Measurements from ENCODE around the gene EIF4G1. TPM values are rescaled to one million over a fixed set of nuclear protein-coding genes. Genes with fewer than 3 reads are reported as not detected.

Gene EIF4G1
- total RNA-seq, 1 experiment from 2014 or later = 496 TPM

DNA sequence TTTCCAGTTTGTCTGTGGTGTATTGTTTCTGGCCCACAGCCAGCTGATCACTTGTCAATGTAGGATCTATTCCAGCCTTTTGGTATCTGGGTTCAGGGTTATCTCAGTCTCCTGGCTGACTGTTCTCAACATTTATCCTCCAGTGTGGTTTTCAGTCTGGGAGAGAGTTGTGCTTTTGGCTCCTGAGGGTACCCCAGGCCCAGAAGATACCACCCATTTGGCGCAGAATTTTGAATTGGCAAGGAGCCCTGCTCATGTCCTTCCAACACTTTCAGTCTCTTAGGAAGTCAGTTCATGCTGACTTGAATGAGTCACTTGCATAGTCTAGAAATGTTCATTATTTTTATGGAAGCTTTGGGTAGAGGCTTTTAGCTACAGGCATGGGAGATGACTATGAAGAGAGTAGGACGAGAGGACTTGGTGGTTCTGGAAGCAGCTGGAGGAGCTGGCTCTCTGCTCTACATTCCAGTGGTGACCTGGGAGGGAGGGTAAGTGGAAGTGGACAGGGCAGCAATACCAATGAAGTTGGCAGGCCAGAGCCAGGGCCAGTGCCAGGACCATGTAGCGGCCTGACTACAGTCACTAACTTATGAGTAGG is 54.3 kb downstream of the EIF4G1 start:
- ChIA-PET POLR2A (interaction anchor here (0.8 kb wide), 1 partner anchor 145 kb away, joined by 3 read pairs; no protein-coding TSS in a partner anchor), CTCF (no interaction called here), RAD21 (ENCODE audit: low non-redundant PET in 1 of 2, low total read pairs in 2 of 2, uncharacterized antibody in 2 of 2, unreplicated experiment in 2 of 2) (interaction anchor here in 1 of 2 experiments (0.6 kb wide), 1 partner anchor 157 kb away, joined by 4 read pairs; no protein-coding TSS in a partner anchor)
- BruUV-seq (replicated peaks) = no TSS peak
- no peak overlapping the region for H3K27ac ChIP-seq (ENCODE audit: low read depth, low read length)
- DNase-seq (ENCODE audit: low read depth, low spot score) (no peak), ATAC-seq (no peak)
- intact Hi-C loops (cut with micrococcal nuclease) = no loop called here
- peaks cover 28% of the 10 kb centered on the region for H3K79me2 ChIP-seq (ENCODE audit: insufficient read depth, low read length)
- no peaks in the 10 kb centered on the region for H3K9me3 ChIP-seq (ENCODE audit: control insufficient read depth in 1 of 2, insufficient read depth in 1 of 2, low read depth in 1 of 2, low read length in 2 of 2)
- peaks cover 5% of the 10 kb centered on the region; the same call in 1 of the 2 replicates for H4K20me1 ChIP-seq (ENCODE audit: insufficient read depth)
- peaks cover 10 to 29% of the 10 kb centered on the region in 2 experiments for H3K4me1 ChIP-seq (ENCODE audit: control insufficient read depth in 1 of 2, insufficient read depth in 2 of 2, low read length in 2 of 2)
- no peaks in the 10 kb centered on the region for H3K27me3 ChIP-seq (ENCODE audit: insufficient read depth, low read length)
- no peaks in the 10 kb centered on the region for H3K9me2 ChIP-seq (ENCODE audit: insufficient read depth)
- no peak overlapping the region for H3K4me2 ChIP-seq (ENCODE audit: low read length)
- H3K4me3 ChIP-seq (replicated peaks in 1 of 2; ENCODE audit: low read depth in 1 of 2, low read length in 2 of 2) = no peak overlapping the region
- TF ChIP-seq EGR1 (IDR thresholded peaks at IDR 0.05; ENCODE audit: low read depth) = no peak
- no peak for TF ChIP-seq TCF7L2 (IDR thresholded peaks at IDR 0.05; ENCODE audit: borderline replicate concordance, extremely low read depth, insufficient read depth, insufficient read length)
- TF ChIP-seq ZNF274 (IDR thresholded peaks at IDR 0.05; ENCODE audit: low read depth, low read length) = no peak
- TF ChIP-seq, protein P1, sequence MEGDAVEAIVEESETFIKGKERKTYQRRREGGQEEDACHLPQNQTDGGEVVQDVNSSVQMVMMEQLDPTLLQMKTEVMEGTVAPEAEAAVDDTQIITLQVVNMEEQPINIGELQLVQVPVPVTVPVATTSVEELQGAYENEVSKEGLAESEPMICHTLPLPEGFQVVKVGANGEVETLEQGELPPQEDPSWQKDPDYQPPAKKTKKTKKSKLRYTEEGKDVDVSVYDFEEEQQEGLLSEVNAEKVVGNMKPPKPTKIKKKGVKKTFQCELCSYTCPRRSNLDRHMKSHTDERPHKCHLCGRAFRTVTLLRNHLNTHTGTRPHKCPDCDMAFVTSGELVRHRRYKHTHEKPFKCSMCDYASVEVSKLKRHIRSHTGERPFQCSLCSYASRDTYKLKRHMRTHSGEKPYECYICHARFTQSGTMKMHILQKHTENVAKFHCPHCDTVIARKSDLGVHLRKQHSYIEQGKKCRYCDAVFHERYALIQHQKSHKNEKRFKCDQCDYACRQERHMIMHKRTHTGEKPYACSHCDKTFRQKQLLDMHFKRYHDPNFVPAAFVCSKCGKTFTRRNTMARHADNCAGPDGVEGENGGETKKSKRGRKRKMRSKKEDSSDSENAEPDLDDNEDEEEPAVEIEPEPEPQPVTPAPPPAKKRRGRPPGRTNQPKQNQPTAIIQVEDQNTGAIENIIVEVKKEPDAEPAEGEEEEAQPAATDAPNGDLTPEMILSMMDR (IDR thresholded peaks at IDR 0.05 in 2 of 3, conservative IDR thresholded peaks at IDR 0.05 in 1 of 3; ENCODE audit: borderline replicate concordance in 1 of 3, insufficient read depth in 1 of 3, low read depth in 2 of 3, low read length in 2 of 3) = no peak
- no peak for TF ChIP-seq FOSL1 (IDR thresholded peaks at IDR 0.05; ENCODE audit: low read depth)
- TF ChIP-seq POLR2AphosphoS5 (IDR thresholded peaks at IDR 0.05; ENCODE audit: low read depth, low read length) = no peak
- TF ChIP-seq EZH2 (IDR thresholded peaks at IDR 0.05) = no peak
- TF ChIP-seq, protein P2, sequence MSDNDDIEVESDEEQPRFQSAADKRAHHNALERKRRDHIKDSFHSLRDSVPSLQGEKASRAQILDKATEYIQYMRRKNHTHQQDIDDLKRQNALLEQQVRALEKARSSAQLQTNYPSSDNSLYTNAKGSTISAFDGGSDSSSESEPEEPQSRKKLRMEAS (IDR thresholded peaks at IDR 0.05) = no peak
- TF ChIP-seq CBX3 (IDR thresholded peaks at IDR 0.05; ENCODE audit: low read depth) = no peak
- no peak for TF ChIP-seq POLR2A (IDR thresholded peaks at IDR 0.05; ENCODE audit: borderline replicate concordance, extremely low read depth, insufficient read depth, insufficient read length)
- no peak for TF ChIP-seq YY1 (IDR thresholded peaks at IDR 0.05; ENCODE audit: extremely low read depth, insufficient replicate concordance, low read depth, low read length)
- TF ChIP-seq, protein P3, sequence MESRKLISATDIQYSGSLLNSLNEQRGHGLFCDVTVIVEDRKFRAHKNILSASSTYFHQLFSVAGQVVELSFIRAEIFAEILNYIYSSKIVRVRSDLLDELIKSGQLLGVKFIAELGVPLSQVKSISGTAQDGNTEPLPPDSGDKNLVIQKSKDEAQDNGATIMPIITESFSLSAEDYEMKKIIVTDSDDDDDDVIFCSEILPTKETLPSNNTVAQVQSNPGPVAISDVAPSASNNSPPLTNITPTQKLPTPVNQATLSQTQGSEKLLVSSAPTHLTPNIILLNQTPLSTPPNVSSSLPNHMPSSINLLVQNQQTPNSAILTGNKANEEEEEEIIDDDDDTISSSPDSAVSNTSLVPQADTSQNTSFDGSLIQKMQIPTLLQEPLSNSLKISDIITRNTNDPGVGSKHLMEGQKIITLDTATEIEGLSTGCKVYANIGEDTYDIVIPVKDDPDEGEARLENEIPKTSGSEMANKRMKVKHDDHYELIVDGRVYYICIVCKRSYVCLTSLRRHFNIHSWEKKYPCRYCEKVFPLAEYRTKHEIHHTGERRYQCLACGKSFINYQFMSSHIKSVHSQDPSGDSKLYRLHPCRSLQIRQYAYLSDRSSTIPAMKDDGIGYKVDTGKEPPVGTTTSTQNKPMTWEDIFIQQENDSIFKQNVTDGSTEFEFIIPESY (IDR thresholded peaks at IDR 0.05; ENCODE audit: extremely low read depth, insufficient replicate concordance, low read length) = no peak
- TF ChIP-seq, protein P4, sequence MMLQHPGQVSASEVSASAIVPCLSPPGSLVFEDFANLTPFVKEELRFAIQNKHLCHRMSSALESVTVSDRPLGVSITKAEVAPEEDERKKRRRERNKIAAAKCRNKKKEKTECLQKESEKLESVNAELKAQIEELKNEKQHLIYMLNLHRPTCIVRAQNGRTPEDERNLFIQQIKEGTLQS (IDR thresholded peaks at IDR 0.05) = no peak
- no peak for TF ChIP-seq JUND (IDR thresholded peaks at IDR 0.05)
- no peak for TF ChIP-seq EZH2phosphoT487 (IDR thresholded peaks at IDR 0.05; ENCODE audit: borderline replicate concordance)
- no peak for TF ChIP-seq SRF (IDR thresholded peaks at IDR 0.05; ENCODE audit: low read depth)
- no peak overlapping the region for H3K9ac ChIP-seq (ENCODE audit: low read length)
- H3K36me3 ChIP-seq (ENCODE audit: control insufficient read depth in 1 of 2, insufficient read depth in 2 of 2, low read length in 2 of 2) = peaks cover 29 to 39% of the 10 kb centered on the region in 2 experiments; a peak in 3 of 4 replicates
- H2AFZ ChIP-seq (ENCODE audit: low read depth, low read length, poor library complexity, severe bottlenecking) = no peak overlapping the region

Data from HCT116 (cell line).